T-helper 1 cell treated with Interleukin-12 subunit alpha and Interleukin-12 subunit beta and Interleukin-4 antibody, amounts not matched to agents 30 ng/mL and 1 ng/mL, for 36 hours (primary cell): Measurements from ENCODE around the gene CYP46A1. TPM values are rescaled to one million over a fixed set of nuclear protein-coding genes. Genes with fewer than 3 reads are reported as not detected.

Source experiments
- total RNA-seq: library from RNA; stranded (reverse); gene quantifications from 2 replicates; pipeline ENCODE4 v1.2.3, GENCODE V29; 2022

Gene CYP46A1
- total RNA-seq, 1 donor from 2014 or later: not detected

Other genes with a start within 250 kb of the CYP46A1 start
- gene SETD3, start 203.4 kb upstream of the CYP46A1 start, total RNA-seq: 52.4 and 59.5 TPM in 2 replicates
- gene CCNK, start 202.9 kb upstream of the CYP46A1 start, total RNA-seq: 75.5 and 86.7 TPM in 2 replicates
- gene CCDC85C, start 80.1 kb upstream of the CYP46A1 start, total RNA-seq: 8.4 and 9.8 TPM in 2 replicates
- 0.05 TPM in 1 of 2 replicates, not detected in the other for gene HHIPL1, start 39.2 kb upstream of the CYP46A1 start, total RNA-seq
- gene EML1, start 109.1 kb downstream of the CYP46A1 start, total RNA-seq: 0.32 and 0.88 TPM in 2 replicates